NCI-H2196 (cell line): ENCODE results near the gene MGP.

Source experiments
- DNase-seq: peaks from one replicate; lab custom pipeline; 2025; ENCODE audit not compliant: unreplicated experiment; lab: John Stamatoyannopoulos, UW

MGP gene

DNA sequence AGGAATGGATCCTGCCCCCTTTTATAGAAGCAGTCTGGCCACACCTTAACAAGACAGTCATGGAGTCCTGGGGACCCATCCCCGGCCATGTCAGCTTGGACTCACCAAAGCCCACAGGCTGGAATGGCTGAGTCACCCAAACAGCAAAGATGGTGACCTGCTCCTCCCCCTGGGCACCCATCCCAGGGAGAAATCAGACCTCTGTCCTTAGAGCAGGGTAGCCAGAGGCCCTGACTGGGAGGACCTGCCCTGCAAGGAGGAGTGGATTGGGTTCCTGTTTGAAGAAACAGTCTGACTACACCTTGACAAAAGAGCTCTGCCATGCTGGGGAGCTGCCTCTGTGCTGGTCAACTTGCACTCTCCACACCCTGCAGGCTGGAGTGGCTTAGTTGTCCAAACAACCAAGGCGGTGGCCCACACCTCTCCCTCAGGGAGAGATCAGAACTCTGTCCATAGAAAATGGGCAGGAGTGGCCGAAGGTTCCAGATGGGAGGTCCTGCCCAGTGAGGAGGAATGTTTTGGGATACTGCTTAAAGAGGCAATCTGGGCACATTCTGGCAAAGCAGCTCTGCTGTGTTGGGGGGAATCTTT, 16.6 kb downstream of the MGP start:
- DNase-seq, result no peak

DNA sequence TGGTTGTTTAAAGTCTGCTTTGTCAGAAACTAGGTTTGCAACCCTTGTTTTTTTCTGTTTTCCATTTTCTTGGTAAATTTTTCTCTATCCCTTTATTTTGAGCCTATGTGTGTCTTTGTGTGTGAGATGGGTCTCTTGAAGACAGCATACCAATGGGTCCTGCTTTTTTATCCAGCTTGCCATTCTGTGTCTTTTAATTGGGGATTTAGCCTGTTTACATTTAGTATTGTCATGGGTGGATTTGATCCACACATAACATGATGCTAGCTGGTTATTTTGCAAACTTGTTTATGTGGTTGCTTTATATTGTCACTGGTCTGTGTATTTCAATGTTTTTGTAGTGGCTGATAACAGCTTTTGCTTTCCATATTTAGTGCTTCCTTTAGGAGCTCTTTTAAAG, 25.2 kb downstream of the MGP start:
- DNase-seq, result no peak

DNA sequence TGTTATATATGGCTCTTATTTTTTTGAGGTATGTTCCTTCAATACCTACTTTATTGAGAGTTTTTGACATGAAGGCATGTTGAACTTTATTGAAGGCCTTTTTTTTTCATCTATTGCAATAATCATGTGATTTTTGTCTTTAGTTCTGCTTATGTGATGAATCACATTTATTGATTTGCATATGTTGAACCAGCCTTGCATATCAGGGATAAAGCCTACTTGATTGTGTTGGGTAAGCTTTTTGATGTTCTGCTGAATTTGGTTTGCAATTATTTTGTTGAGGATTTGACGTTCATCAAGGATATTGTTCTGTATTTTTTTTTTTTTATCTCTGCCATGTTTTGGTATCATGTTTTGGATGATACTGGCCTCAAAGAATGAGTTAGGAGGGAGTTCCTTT, 27.1 kb downstream of the MGP start:
- no peak for DNase-seq

DNA sequence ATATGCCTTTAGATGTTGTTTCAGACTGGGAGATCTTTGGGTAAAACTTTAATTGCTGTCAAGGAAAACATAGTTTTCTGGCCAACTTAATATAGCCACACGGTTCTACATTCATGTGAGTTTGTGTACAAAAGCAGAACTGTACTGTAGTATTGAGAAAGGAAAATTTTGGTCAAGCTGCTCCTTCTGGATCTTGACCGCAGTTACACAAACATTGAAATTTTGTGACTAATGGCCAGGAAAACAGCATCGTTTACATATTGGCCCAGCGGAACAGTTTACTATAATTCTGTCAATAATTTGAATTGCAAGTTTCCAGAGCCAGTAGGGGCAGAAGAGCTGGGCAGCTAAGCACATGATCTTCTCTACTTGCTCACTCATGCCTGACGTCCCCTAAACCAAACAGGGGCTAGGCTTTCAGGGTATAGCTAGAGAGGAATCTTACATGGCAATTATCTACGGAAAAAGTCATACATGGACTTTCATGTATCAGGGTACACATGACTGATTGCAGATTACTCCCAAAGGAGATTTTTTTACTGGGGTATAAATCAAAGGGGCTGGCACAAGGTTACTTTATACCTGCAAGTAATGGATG, 31.0 kb downstream of the MGP start:
- DNase-seq, result no peak

DNA sequence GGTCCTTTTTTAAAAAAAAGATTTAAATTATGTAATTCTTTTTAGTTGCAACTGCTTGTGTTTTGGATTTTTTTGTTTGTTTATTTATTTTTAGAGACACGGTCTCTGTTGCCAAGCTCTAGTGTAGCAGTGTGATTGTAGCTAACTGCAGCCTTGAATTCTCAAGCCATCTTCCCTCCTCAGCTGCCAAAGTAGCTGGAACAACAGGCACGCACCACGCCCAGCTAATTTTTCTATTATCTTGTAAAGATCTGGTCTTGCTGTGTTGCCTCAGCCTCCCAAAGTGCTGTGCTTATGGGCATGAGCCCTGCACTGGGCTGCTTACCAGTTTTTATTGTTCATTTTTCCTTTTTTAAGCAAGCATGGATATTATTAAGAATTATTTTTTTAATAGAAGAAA, 31.7 kb downstream of the MGP start:
- DNase-seq, result no peak

DNA sequence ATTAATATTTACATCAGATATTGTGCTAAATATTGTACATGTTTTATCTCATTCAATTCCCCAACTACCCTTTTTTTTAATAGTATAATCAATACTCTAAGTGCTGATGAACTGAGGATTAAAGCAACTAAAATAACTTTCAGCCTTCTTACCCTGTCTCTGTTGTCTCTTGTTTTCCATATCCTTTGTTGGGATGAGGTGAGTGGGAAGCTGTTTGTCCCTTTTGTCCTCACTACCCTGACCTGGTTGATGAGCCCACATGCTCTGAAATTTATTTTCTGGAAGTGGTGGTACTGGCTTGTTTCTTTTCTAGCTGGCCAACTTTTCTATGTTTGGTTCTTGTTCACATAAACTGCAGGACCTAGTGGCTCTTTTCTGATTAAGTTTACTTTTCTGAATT, 32.8 kb downstream of the MGP start:
- DNase-seq, result no peak

DNA sequence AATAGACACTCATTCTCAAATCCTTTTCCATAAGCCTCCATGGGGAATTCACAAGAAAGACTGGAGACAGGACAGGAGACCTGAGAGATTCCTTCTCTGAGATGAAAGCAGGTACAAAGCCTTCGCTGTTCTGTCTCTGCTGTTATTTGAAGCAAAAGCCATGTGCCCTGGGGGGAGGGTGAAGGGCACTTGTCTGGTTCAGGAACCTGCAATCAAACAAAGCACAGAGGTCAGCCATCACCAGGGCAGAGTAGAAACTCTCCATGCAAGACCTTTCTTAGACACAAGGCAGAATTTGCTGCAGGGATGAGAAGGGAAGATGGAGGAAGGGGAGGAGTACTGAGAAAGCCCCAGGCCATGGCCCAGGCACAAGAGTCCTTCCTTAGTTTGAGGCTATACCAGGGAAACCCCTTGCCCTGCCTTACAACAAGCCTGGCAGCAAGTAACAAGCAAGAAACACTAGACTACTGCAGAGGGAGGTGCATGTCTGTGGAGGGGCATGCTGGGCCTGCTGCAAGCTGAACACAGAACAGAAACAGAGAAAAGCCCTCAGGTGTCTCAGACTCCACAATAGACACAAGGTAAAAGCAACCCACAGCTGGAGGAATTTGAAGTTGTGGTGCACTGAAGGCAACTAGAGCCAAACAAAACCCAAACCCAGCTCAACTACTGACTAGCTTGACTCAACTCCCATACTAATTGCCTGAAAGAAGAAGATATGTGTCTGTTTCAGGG, 34.6 kb downstream of the MGP start:
- no peak for DNase-seq

DNA sequence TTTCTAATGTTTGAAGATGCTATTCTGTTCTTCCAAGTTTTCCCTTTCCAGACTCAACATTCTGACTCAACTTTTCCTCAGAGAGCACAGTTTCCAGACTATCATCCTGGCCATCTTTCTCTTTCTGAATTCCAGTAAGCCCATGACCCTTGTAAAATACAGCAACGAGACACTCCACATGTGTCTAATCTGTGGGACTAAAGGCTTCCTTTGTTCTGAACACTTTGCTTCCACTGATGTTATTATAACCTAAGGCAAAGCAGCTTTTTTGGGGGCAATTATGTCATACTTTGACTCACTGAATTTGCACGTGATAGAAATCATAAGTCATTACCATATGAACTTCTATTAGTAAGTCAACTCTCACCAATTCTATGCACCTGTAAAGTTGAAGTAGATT, 36.0 kb downstream of the MGP start:
- DNase-seq, result no peak

DNA sequence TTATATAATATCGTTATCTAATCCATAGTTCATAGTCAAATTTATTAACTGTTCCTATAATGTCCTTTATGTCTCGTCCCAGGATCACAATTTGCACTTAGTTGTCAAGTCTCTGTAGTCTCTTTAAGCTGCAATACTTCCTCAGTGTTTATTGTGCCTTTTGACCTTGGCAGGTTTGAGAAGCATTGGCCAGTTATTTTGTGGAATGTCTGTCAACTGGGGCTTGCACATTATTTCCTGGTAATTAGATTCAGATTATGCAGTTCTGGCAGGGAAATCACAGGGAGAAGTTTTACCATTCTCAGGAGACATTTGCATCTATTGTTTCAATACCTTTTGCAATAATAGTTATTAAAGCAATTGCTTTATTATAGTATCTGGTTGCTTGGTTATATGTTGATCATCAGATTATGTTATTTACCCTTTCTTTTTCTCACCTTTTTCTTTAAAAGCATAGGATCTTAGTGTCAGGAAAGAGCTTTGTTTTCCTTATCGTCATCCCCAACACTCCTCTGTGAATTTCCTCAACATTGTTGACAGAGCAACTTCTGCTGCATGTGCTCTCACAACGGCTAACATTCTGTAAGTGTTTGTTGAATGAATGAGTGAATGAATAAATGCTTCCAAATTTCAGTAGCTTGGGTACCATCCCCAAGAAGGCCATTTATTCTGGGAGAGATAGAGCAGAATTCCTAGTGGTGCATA, 38.6 kb downstream of the MGP start:
- DNase-seq, result no peak

DNA sequence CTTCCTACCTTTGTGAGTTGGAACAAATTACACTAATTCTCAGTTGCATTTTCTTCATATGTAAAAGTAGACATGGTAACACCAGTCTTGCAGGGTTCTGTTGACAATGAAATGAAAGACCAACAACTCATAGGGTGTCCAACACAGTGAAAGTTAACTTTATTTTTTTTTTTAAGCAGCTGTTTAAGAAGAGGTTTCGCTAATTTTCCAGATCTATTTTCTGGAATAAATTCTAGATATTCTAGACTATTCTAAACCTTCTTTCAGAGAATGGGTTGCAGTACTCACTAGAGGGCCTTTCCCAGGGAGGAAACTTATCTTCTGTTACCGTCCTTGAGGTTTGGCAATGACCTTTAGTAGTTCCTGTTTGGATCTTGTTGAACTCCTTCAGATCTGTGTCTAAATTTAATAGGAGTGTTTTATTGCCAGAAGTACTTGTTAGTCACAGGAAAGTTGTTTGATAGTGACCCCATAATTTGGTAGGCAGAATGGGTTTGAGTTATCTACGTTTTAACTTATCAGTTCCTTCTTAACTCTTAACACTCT, 39.5 kb downstream of the MGP start:
- no peak for DNase-seq

DNA sequence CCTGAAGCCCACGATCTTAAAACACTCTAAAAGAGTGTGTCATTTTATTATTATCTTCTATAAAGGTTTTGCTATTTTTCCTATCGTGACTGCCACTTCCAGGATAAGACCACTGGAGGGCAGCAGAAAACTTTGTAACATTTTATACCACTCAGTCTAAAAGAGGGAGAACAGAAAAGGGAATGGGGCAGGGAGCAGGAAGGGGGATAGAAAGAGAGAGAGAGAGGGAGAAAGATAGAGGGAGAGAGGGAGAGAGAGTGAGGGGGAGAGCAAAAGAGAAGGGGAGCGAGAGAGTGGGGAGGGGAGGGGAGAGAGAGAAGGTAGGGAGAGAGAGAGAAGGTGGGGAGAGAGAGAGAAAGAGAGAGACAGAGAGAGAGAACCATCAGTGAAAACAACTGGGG, 40.3 kb downstream of the MGP start:
- DNase-seq, result peak; percentile 1

DNA sequence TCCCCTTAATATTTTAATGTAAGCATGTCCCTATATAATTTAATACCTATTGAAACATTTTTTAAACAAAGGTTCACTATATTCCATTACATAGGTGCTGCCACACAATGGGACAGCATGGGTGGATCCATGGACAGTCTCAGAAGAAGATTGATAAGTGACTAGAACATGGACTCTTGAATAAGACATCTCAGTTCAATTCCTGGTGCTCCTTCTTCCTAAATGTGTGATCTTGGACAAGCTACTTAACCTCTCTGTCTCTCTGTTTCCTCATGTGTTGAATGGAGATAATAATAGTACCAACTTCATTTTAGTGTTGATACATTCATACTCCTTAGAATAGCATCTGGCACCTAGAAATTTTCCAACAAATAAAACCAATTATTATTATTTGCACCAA, 41.3 kb downstream of the MGP start:
- DNase-seq, result no peak

DNA sequence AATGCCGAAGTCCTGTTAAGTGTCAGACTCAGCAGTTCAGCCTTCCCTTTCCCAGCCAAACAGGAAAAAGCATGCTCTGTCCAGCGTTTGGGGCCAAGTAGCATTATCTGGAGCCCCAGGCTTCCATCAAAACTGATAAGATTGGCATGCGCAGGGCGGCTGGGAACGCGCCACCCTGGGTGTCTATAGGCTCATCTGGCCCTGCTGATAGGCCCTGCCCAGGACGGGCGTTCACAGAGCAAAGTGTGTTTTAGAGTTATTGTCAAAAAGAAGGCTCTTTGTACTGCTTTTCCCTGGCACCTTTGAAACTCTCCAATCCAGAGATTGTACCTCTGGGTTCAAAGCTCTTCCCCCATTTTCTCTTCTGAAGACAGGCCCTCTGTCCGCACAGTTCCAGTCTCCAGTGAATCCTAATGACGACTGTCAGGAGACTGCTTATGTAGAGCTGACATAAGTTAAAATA, 42.2 kb downstream of the MGP start, which contains the start of gene ART4:
Gene ART4 (minus strand): TSS at position 102 of the 463 bp plus-strand sequence. CDS start 413 bp downstream, outside the sequence.
- DNase-seq, result no peak

DNA sequence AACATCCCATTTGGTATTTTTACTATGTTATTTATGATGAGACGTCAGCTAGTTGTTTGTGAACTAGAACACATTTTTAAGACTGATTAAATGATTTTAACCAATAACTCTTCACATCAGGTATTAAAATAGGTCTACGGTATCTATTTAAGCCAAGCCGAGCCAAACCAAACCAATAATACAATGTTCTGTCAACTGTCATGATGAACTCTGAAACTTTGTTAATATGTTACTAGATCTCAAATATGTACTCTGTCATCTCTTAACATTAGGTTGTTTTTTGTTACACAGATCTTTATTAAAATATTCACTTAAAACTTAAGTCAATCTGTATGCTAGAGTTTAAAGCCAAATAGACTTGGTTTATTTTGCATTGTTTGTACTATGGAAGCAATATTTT, 43.3 kb downstream of the MGP start:
- DNase-seq, result no peak

DNA sequence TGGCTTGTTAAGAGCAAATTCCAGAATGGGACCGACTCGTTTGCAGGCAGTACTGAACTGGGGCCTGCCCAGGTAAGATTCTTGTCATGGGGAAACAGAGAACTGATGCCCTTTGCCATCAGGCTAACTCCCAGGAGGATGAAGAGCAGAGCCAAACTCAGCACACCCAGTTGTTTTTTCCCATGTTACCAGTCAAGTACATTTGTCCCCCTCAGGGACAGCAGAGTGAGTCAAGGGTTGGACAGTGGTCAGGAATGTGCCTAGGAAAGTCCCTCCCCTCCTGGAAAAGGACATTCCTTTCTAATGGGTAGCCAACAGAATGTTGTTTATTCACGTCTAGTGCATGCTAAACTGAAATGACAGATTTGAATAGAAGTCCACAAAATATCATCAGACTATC, 43.9 kb downstream of the MGP start:
- no peak for DNase-seq

DNA sequence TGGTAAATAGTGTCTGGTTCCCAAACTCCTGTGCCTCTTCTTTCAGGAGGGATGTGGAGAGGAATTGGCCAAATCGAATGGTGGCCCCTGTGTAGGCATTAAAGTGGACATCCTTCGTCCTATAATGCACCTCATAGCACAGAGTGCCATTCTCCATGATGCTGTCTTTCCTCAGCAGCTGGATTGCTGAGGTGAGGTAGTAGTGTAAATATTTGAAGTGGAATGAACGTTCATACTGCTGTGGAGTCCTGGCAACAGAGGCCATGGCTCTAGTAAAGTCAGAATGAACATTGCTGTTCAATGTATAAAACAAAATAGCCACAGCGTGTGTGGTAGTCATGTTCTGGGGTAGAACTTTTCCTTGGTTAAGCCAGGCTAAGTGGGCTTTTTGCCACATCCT, 45.0 kb downstream of the MGP start:
- no peak for DNase-seq

DNA sequence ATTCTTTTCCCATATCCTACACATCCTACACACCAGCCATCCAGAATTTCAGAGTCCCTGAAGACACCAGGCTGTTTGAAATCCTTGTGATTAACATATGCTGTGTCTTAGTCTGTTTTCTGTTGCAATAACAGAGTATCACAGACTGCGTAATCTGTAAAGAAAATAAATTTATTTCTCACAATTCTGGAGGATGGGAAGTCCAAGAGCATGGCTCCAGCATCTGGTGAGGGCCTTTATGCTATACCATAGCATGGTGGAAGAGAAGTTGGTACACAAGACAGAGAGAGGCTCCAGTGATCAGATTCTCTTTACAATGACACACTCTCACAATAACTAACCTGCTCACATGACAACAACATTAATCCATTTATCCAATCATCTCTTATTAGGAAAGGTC, 46.4 kb downstream of the MGP start:
- DNase-seq, result no peak

DNA sequence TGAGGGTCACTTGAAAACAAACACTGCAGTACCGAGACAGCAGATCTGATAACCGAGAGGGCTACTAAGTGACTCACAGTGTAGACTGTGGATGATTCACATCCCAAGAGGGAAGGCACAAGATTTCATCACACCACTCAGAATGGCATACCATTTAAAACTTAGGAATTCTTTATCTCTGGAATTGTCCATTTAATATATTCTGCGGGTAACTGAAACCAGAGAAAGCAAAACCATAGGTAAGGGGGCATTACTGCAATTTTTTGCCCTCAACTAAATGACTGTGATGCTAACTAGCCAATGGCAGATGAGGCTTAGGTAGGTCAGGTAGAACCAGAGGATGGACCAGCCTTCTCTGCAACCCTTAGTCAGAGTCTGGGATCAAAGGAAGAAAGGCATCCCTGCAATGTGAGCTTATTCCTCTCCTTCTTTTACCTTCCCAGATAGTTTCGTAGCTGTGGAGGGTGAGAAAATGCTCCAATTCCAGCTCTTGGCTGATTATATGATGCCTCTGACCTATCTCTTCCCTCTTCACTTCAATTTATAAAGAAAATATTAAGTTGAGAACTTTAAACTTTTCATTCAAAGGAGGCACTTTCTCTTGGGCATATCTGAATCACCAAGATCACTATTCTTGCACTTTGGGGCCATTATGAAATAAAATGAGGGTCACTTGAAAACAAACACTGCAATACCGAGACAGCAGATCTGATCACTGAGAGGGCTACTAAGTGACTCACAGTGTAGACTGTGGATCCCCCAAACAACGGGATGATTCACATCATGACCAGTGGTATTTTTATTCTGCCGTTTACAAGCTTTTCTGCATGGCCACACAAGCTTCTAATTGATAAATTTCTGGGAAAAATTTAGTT, 49.1 kb downstream of the MGP start:
- DNase-seq, result no peak

DNA sequence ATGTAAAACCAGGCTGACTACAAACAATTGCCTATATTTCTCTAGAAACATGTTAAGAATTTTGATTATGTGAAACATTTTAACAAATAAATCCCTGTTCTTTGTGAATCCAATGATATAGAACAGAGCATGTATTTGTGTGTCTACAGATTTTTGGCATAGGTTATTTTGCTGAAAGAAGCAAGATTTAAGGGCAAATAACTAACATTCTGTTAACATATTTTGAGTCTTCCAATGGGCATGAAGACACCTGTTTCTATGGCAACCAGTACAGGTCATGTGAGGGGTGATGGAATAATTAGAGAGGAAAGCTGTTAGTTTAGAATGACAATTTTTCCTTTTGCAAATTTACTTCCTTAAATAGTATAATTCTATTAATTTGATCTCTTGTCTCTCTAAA, 51.1 kb downstream of the MGP start:
- no peak for DNase-seq

DNA sequence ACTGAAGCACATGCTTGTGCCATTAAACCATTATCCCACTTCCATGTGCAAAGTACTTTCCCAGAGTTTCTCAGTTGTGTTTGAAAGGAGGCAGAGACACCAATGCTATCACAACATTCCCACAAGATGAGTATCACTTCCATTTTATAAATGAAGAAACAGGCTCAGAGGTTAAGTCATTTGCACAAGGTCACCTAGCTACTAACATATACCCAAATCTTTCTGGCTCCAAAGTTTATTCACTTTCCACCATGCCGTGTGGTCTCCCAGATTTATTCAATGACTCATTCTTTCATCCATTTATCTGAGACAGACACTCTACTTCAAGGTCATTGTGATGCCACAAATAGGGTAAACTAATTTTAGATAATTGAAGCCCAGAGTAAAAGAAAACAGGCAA, 51.7 kb downstream of the MGP start:
- DNase-seq, result no peak

DNA sequence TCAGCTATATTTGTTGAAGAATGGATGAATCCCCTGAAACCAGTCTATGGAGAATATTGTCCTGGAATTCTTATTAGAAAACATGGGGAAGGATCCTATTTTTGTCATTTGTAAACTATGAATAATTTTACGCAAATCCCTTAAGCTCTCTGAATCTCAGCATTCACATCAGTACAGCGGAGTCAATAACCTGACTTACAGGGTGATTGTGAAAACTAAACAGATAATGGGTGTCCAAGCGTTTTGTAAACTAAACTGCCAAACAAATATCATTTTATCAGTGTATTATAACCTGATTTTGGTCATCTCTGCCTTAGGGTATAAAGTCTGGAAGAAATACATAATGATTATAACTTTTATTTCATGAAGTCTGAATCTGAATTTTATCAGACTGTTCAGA, 52.3 kb downstream of the MGP start:
- DNase-seq, result no peak
